Thymus (tissue), 11 donors: ENCODE results near the gene SEPTIN8. TPM values are rescaled to one million over a fixed set of nuclear protein-coding genes. Genes with fewer than 3 reads are reported as not detected.
"Not testable (repeated sequence)": the region's sequence is repeated elsewhere in the genome, so short reads cannot be mapped to it uniquely, and the experiment has no call there.

Source experiments
- DNase-seq, 9 donors: peaks; one replicate each; pipeline ENCODE4 v3.0.0-alpha.2; 2013; ENCODE audit warnings: low spot score in 9 of 9, low read depth in 6 of 9, missing footprints in 1 of 9
- H3K27ac ChIP-seq, 2 donors: one replicate each; pipeline ENCODE4 v1.5.1; 2013; ENCODE audit warnings: control low read depth in 1 of 2, low read depth in 1 of 2, low read length in 1 of 2, mild to moderate bottlenecking in 1 of 2, moderate library complexity in 1 of 2
- H3K27me3 ChIP-seq, 2 donors: one replicate each; pipeline ENCODE4 v1.5.1; 2013; ENCODE audit warnings: low read length in 1 of 2; ENCODE audit not compliant: control insufficient read depth in 2 of 2, insufficient read depth in 1 of 2
- H3K36me3 ChIP-seq, 2 donors: one replicate each; pipeline ENCODE4 v1.5.1; 2013; ENCODE audit warnings: low read length in 1 of 2, mild to moderate bottlenecking in 1 of 2, moderate library complexity in 1 of 2; ENCODE audit not compliant: control insufficient read depth in 2 of 2, insufficient read depth in 2 of 2
- H3K4me1 ChIP-seq, 2 donors: one replicate each; pipeline ENCODE4 v1.5.1; 2013; ENCODE audit warnings: low read length in 2 of 2; ENCODE audit not compliant: control insufficient read depth in 2 of 2, insufficient read depth in 2 of 2
- H3K4me3 ChIP-seq, 2 donors: one replicate each; pipeline ENCODE4 v1.5.1; 2013; ENCODE audit warnings: low read length in 2 of 2, control low read depth in 1 of 2, mild to moderate bottlenecking in 1 of 2
- H3K9me3 ChIP-seq, 2 donors: one replicate each; pipeline ENCODE4 v1.5.1; 2013; ENCODE audit warnings: low read length in 1 of 2, mild to moderate bottlenecking in 1 of 2; ENCODE audit not compliant: control insufficient read depth in 2 of 2, insufficient read depth in 1 of 2
- WGBS: extraction: QIAGEN DNeasy Blood & Tissue Kit; methylation state at CpG from one replicate; pipeline ENCODE4 v1.1.7; 2013; 5-methylcytosine and 5-hydroxymethylcytosine counted together
- polyA plus RNA-seq: library from polyadenylated mRNA; stranded (reverse); fragments of 200-250 nt; gene quantifications from one replicate; pipeline ENCODE4 v1.2.3, GENCODE V29; 2013
- total RNA-seq: library from RNA; stranded (reverse); fragments of 120-200 nt; gene quantifications from one replicate; pipeline ENCODE4 v1.2.4, GENCODE V29; 2013
- donor health status: healthy.

Gene SEPTIN8
- total and polyA plus RNA-seq, 2 donors: 13.8 to 17.8 TPM

DNA sequence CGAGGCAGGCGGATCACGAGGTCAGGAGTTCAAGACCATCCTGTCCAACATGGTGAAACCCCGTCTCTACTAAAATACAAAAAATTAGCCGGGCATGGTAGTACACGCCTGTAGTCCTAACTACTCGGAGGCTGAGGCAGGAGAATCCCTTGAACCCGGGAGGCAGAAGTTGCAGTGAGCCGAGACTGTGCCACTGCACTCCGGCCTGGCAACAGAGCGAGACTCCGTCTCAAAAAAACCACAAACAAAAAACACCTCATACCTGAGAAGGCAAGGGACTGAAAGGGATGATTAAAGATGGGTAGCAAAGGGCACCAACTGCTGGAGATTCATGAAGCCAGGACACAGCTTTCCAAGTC lies 29.7 kb upstream of the SEPTIN8 start:
- not testable (repeated sequence) for DNase-seq, H3K27ac ChIP-seq, H3K36me3 ChIP-seq, H3K4me1 ChIP-seq, H3K9me3 ChIP-seq, H3K4me3 ChIP-seq
- WGBS: 96% methylated on average over 12 of the region's 12 CpGs
- H3K27me3 ChIP-seq: peaks cover 11 to 46% of the 10 kb centered on the region in 2 donors

DNA sequence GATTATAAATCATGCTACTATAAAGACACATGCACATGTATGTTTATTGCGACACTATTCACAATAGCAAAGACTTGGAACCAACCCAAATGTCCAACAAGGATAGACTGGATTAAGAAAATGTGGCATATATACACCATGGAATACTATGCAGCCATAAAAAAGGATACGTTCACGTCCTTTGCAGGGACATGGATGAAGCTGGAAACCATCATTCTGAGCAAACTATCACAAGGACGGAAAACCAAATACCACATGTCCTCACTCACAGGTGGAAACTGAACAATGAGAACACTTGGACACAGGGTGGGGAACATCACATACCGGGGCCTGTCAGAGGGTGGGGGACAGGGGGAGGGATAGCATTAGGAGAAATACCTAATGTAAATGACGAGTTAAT lies 28.8 kb upstream of the SEPTIN8 start:
- H3K27ac ChIP-seq, H3K4me1 ChIP-seq, H3K4me3 ChIP-seq, DNase-seq, H3K9me3 ChIP-seq, H3K36me3 ChIP-seq: not testable (repeated sequence)
- peaks cover 9 to 40% of the 10 kb centered on the region in 2 donors for H3K27me3 ChIP-seq
- 98% methylated on average over 6 of the region's 6 CpGs for WGBS

DNA sequence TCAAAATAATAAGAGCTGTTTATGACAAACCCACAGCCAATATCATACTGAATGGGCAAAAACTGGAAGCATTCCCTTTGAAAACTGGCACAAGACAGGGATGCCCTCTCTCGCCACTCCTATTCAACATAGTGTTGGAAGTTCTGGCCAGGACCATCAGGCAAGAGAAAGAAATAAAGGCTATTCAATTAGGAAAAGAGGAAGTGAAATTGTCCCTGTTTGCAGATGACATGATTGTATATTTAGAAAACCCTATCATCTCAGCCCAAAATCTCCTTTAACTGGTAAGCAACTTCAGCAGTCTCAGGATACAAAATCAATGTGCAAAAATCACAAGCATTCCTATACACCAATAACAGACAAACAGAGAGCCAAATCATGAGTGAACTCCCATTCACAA lies 27.2 kb upstream of the SEPTIN8 start:
- peaks cover 3 to 28% of the 10 kb centered on the region in 2 donors for H3K27me3 ChIP-seq
- 100% methylated on average over 1 of the region's 1 CpG for WGBS
- not testable (repeated sequence) for DNase-seq, H3K27ac ChIP-seq, H3K4me1 ChIP-seq, H3K9me3 ChIP-seq, H3K4me3 ChIP-seq, H3K36me3 ChIP-seq

DNA sequence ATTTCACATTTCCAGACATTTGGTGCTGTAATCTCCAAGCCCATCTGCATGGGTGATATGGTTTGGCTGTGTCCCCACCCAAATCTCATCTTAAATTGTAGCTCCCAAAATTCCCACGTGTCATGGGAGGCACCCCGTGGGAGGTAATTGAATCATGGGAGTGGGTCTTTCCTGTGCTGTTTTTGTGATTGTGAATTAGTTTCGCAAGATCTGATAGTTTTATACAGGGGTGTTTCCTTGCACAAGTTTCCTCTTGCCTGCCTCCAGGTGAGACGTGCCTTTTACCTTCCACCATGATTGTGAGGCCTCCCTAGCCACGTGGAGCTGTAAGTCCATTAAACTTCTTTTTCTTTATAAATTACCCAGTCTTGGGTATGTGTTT lies 25.6 kb upstream of the SEPTIN8 start:
- H3K4me3 ChIP-seq, H3K9me3 ChIP-seq, H3K36me3 ChIP-seq, H3K27ac ChIP-seq, H3K4me1 ChIP-seq, DNase-seq: not testable (repeated sequence)
- WGBS: 93% methylated on average over 5 of the region's 5 CpGs
- H3K27me3 ChIP-seq: peaks cover 0 to 20% of the 10 kb centered on the region in 2 donors

DNA sequence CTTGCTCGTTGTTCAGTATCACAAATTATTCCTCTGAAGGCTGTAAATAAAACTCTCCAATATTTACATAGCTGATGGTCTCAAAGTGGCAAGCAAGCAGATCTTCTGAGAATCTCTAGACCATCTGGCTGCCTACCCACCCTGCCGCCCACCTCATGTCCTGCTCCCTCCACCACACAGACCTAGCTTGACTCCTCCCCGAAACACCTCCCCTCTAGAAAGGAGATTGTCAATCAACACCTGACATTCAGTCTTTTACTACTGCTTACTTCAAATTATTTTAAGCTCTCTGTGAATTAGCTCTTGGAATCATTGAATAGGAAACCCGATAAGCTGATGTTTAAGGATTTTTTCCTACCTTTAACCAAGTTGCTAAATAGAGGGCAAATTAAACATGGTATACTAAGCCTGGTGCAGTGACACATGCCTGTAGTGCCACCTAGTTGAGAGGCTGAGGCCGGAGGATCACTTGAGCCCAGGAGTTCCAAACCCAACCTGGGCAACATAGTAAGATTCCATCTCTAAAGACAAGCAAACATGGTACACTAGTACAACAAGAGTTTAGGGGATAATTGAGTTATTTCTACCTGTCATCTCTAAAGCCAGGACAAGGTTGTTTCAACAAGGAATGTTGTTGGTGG lies 25.1 kb upstream of the SEPTIN8 start:
- Histone ChIP-seq H3K4me3 (no peak overlapping the region), H3K9me3 (no peaks in the 10 kb centered on the region), H3K27ac (no peak overlapping the region), H3K36me3 (no peaks in the 10 kb centered on the region), H3K4me1 (no peaks in the 10 kb centered on the region), H3K27me3 (peaks cover 0 to 16% of the 10 kb centered on the region in 2 donors)
- WGBS: 92% methylated on average over 5 of the region's 5 CpGs
- no peak for DNase-seq

DNA sequence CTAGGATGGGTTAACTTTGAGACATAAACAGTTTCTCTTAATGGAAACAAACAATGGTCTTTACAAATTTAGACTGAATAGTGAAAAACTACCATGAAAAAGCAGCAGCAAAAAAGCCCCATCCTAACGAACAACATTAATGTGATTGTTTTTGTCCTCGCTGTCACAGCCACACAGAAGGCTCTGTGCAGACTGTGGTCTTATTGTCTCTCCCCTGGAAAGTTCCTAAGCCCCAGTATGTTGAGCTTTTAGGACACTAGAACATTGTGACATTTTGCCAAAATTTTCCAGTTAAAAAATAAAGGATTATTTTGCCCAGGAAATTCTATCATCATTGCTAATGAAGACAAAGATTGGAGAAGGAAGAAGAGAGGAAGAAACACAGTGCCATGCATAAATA lies 23.5 kb upstream of the SEPTIN8 start:
- Histone ChIP-seq H3K36me3 (no peaks in the 10 kb centered on the region), H3K27me3 (peaks cover 0 to 13% of the 10 kb centered on the region in 2 donors), H3K27ac (no peak overlapping the region), H3K4me3 (no peak overlapping the region), H3K9me3 (no peaks in the 10 kb centered on the region), H3K4me1 (no peaks in the 10 kb centered on the region)
- DNase-seq: no peak
- WGBS: 94% methylated on average over 2 of the region's 2 CpGs

DNA sequence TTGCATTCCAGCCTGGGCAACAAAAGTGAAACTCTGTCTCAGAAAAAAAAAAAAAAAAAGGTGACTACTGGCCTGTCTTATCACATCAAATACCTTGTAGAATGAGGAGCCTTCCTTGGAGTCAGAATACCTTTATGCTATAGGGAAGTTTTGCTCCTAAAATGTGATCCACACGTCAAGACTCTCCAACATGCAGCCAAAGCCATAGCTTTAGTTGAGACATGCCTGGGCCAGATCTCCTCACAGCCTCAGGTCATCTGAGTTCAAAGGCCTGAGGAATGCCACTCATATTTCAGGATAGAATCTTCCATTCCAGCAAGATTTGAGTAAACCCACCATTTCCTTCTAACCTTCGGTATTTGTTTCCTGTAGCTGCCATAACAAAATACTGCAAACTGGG lies 22.4 kb upstream of the SEPTIN8 start:
- no peaks in the 10 kb centered on the region for H3K9me3 ChIP-seq
- no peak overlapping the region for H3K27ac ChIP-seq
- no peaks in the 10 kb centered on the region for H3K36me3 ChIP-seq
- DNase-seq: no peak
- no peaks in the 10 kb centered on the region for H3K4me1 ChIP-seq
- WGBS: 87% methylated on average over 2 of the region's 2 CpGs
- H3K27me3 ChIP-seq: peaks cover 0 to 13% of the 10 kb centered on the region in 2 donors
- no peak overlapping the region for H3K4me3 ChIP-seq

DNA sequence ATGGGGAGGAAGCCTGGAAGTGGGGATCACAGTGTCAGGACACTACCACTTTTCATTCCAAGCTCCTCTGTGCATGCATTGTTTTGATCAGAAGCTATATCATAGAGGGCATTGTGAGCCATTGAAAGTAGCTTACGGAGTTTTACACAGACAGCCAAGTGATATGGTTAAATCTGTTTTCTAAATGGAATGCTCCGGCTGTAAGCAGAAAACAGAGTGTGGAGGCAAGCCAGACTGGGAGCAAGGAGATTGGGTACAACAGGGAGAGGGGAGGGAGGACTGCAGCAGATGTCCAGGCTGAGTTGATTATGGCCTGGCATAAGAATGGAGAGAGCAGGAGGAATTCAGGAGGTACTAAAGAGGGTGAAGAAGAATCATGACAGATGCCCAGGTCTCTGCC lies 20.6 kb upstream of the SEPTIN8 start:
- no peaks in the 10 kb centered on the region for H3K36me3 ChIP-seq
- H3K4me3 ChIP-seq: no peak overlapping the region
- no peaks in the 10 kb centered on the region for H3K4me1 ChIP-seq
- DNase-seq: no peak
- 97% methylated on average over 2 of the region's 2 CpGs for WGBS
- peaks cover 0 to 12% of the 10 kb centered on the region in 2 donors for H3K27me3 ChIP-seq
- no peaks in the 10 kb centered on the region for H3K9me3 ChIP-seq
- H3K27ac ChIP-seq: no peak overlapping the region

DNA sequence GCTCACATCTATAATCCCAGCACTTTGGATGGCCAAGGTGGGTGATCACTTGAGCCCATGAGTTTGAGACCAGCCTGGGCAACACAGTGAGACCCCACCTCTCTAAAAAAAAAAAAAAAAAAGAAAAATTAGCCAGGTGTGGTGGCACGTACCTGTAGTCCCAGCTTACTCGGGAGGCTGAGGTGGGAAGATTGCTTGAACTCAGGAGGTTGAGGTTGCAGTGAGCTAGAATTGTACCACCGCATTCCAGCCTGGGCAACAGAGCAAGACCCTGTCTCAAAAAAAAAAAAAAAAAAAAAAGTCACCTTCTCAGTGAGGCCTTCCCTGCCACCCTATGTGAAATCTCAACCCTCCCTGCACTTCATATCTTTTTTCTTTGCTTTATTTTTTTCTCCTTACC lies 14.0 kb upstream of the SEPTIN8 start:
- Histone ChIP-seq H3K4me3 (no peak overlapping the region), H3K27me3 (peaks cover 0 to 7% of the 10 kb centered on the region in 2 donors), H3K4me1 (no peaks in the 10 kb centered on the region), H3K9me3 (no peaks in the 10 kb centered on the region), H3K36me3 (no peaks in the 10 kb centered on the region), H3K27ac (no peak overlapping the region)
- DNase-seq: no peak
- 95% methylated on average over 3 of the region's 3 CpGs for WGBS
